Hepatocyte (in vitro differentiated cells): ENCODE data around the gene EFHD2. TPM values are rescaled to one million over a fixed set of nuclear protein-coding genes. Genes with fewer than 3 reads are reported as not detected.
"Not testable (repeated sequence)": the region's sequence is repeated elsewhere in the genome, so short reads cannot be mapped to it uniquely, and the experiment has no call there.

Source experiments
- DNase-seq: peaks from one replicate; pipeline ENCODE4 v3.0.0-alpha.2; 2016; ENCODE audit warnings: low spot score
- H2AFZ ChIP-seq: fragments of 200-600 bp; sonication (generic); 2 replicates; pipeline ENCODE4 v1.6.0; 2016; ENCODE audit warnings: antibody characterized with exemption, mild to moderate bottlenecking
- H3K27ac ChIP-seq: fragments of 200-600 bp; sonication (generic); 2 replicates; pipeline ENCODE4 v1.5.1; 2016; ENCODE audit warnings: mild to moderate bottlenecking
- H3K27me3 ChIP-seq: fragments of 200-600 bp; sonication (generic); 2 replicates; pipeline ENCODE4 v1.6.1; 2016
- H3K36me3 ChIP-seq: fragments of 200-600 bp; sonication (generic); replicated peaks from 2 replicates; pipeline ENCODE4 v1.5.1; 2016; ENCODE audit warnings: low read depth; ENCODE audit not compliant: insufficient read depth
- H3K4me1 ChIP-seq: fragments of 200-600 bp; sonication (generic); 2 replicates; pipeline ENCODE4 v1.5.1; 2016; ENCODE audit warnings: mild to moderate bottlenecking, moderate library complexity; ENCODE audit not compliant: insufficient read depth
- H3K4me2 ChIP-seq: fragments of 200-600 bp; sonication (generic); 2 replicates; pipeline ENCODE4 v1.6.0; 2016
- H3K4me3 ChIP-seq: fragments of 200-600 bp; sonication (generic); 2 replicates; pipeline ENCODE4 v1.5.1; 2016; ENCODE audit warnings: mild to moderate bottlenecking
- H3K79me2 ChIP-seq: fragments of 200-600 bp; sonication (generic); 2 replicates; pipeline ENCODE4 v1.6.0; 2017; ENCODE audit warnings: mild to moderate bottlenecking
- H3K9me2 ChIP-seq: fragments of 200-600 bp; sonication (generic); replicated peaks from 2 replicates; pipeline ENCODE4 v1.6.0; 2017; ENCODE audit warnings: mild to moderate bottlenecking; ENCODE audit not compliant: insufficient read depth
- H3K9me3 ChIP-seq: fragments of 200-600 bp; sonication (generic); 2 replicates; pipeline ENCODE4 v1.5.1; 2016; ENCODE audit warnings: low read depth, mild to moderate bottlenecking
- H4K20me1 ChIP-seq: fragments of 200-600 bp; sonication (generic); 2 replicates; pipeline ENCODE4 v1.6.0; 2016; ENCODE audit warnings: mild to moderate bottlenecking; ENCODE audit not compliant: insufficient read depth, poor library complexity, severe bottlenecking
- EZH2 ChIP-seq: fragments of 200-600 bp; sonication (generic); IDR thresholded peaks from 2 replicates; pipeline ENCODE4 v1.6.1; 2016; ENCODE audit warnings: antibody characterized with exemption, mild to moderate bottlenecking, borderline replicate concordance
- EZH2phosphoT487 ChIP-seq: fragments of 200-600 bp; sonication (generic); IDR thresholded peaks from one replicate; pipeline ENCODE4 v1.6.1; 2018; ENCODE audit warnings: antibody characterized with exemption, mild to moderate bottlenecking, low read depth, moderate library complexity; ENCODE audit not compliant: unreplicated experiment, severe bottlenecking
- WGBS: methylation state at CpG from one replicate; pipeline ENCODE4 v1.1.6; 2016; ENCODE audit warnings: low lambda C conversion rate; ENCODE audit errors: missing lambda C conversion rate; 5-methylcytosine and 5-hydroxymethylcytosine counted together
- polyA plus RNA-seq: library from polyadenylated mRNA; unstranded; fragments of >200 nt; fragmentation: Nextera tagmentation; extraction: Ambion mirVana; gene quantifications from 2 replicates; pipeline ENCODE4 v1.2.1, GENCODE V29; 2016
- total RNA-seq: library from RNA; depleted of rRNA; stranded (reverse); fragments of >200 nt; gene quantifications from 2 replicates; pipeline ENCODE4 v1.2.3, GENCODE V29; 2014
- TF ChIP-seq, protein P1 (sequence below): fragments of 200-600 bp; sonication (generic); IDR thresholded peaks from 2 replicates; pipeline ENCODE4 v1.5.1; 2016; ENCODE audit warnings: antibody characterized with exemption, mild to moderate bottlenecking; ENCODE audit not compliant: poor library complexity

EFHD2 gene
- total and polyA plus RNA-seq, 2 experiments from 2014 or later = 34.4 to 63.7 TPM

- Histone ChIP-seq H2AFZ (no peak overlapping the region), H3K27me3 (no peaks in the 10 kb centered on the region), H4K20me1 (no peaks in the 10 kb centered on the region), H3K9me3 (no peaks in the 10 kb centered on the region), H3K79me2 (no peaks in the 10 kb centered on the region), H3K27ac (no peak overlapping the region), H3K4me2 (peak overlapping the region; percentile 45), H3K4me1 (peaks cover 14% of the 10 kb centered on the region), H3K36me3 (no peaks in the 10 kb centered on the region), H3K4me3 (no peak overlapping the region), H3K9me2 (no peaks in the 10 kb centered on the region)
- TF ChIP-seq EZH2 = no peak
- TF ChIP-seq EZH2phosphoT487 = no peak
- TF ChIP-seq, protein P1, sequence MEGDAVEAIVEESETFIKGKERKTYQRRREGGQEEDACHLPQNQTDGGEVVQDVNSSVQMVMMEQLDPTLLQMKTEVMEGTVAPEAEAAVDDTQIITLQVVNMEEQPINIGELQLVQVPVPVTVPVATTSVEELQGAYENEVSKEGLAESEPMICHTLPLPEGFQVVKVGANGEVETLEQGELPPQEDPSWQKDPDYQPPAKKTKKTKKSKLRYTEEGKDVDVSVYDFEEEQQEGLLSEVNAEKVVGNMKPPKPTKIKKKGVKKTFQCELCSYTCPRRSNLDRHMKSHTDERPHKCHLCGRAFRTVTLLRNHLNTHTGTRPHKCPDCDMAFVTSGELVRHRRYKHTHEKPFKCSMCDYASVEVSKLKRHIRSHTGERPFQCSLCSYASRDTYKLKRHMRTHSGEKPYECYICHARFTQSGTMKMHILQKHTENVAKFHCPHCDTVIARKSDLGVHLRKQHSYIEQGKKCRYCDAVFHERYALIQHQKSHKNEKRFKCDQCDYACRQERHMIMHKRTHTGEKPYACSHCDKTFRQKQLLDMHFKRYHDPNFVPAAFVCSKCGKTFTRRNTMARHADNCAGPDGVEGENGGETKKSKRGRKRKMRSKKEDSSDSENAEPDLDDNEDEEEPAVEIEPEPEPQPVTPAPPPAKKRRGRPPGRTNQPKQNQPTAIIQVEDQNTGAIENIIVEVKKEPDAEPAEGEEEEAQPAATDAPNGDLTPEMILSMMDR = no peak
- 53% methylated on average over 16 of the region's 16 CpGs for WGBS
- DNase-seq = no peak
These were observed 38.7 kb upstream of the EFHD2 start for GRCh38 chr1:15370781-15371520.

GRCh38 chr1:15371610-15372545 lies 37.8 kb upstream of the EFHD2 start:
- TF ChIP-seq EZH2 = no peak
- Histone ChIP-seq H2AFZ (no peak overlapping the region), H3K27me3 (no peaks in the 10 kb centered on the region), H4K20me1 (no peaks in the 10 kb centered on the region), H3K27ac (no peak overlapping the region), H3K9me2 (no peaks in the 10 kb centered on the region), H3K4me2 (peak overlapping the region; percentile 45), H3K4me3 (no peak overlapping the region), H3K79me2 (no peaks in the 10 kb centered on the region), H3K4me1 (peaks cover 14% of the 10 kb centered on the region), H3K9me3 (no peaks in the 10 kb centered on the region), H3K36me3 (no peaks in the 10 kb centered on the region)
- DNase-seq = no peak
- WGBS = 67% methylated on average over 17 of the region's 21 CpGs

- TF ChIP-seq, protein P1 = no peak
- TF ChIP-seq EZH2 = no peak
- TF ChIP-seq EZH2phosphoT487 = no peak
- Histone ChIP-seq H4K20me1 (no peaks in the 10 kb centered on the region), H3K9me2 (no peaks in the 10 kb centered on the region), H3K4me1 (no peaks in the 10 kb centered on the region), H3K27me3 (no peaks in the 10 kb centered on the region), H3K4me3 (no peak overlapping the region), H3K4me2 (no peak overlapping the region), H3K79me2 (no peaks in the 10 kb centered on the region), H2AFZ (no peak overlapping the region), H3K27ac (no peak overlapping the region), H3K36me3 (no peaks in the 10 kb centered on the region), H3K9me3 (no peaks in the 10 kb centered on the region)
- DNase-seq = no peak
- WGBS = 87% methylated on average over 8 of the region's 8 CpGs
These were observed 31.0 kb upstream of the EFHD2 start for GRCh38 chr1:15378729-15379128.

- not testable (repeated sequence) for H3K4me3 ChIP-seq, H3K36me3 ChIP-seq, H3K79me2 ChIP-seq, DNase-seq, H4K20me1 ChIP-seq, H3K27ac ChIP-seq, H2AFZ ChIP-seq, H3K4me2 ChIP-seq, H3K9me3 ChIP-seq, H3K9me2 ChIP-seq, H3K27me3 ChIP-seq, H3K4me1 ChIP-seq
- WGBS = 54% methylated on average over 9 of the region's 9 CpGs
These were observed 30.5 kb upstream of the EFHD2 start for GRCh38 chr1:15379151-15379550.
